Measurements from ENCODE around the gene EFCAB14. TPM values are rescaled to one million over a fixed set of nuclear protein-coding genes. Genes with fewer than 3 reads are reported as not detected.

The EFCAB14 gene
- total and polyA plus RNA-seq, 2 experiments from 2014 or later: 23.3 to 49.0 TPM

- TF ChIP-seq, protein P1, sequence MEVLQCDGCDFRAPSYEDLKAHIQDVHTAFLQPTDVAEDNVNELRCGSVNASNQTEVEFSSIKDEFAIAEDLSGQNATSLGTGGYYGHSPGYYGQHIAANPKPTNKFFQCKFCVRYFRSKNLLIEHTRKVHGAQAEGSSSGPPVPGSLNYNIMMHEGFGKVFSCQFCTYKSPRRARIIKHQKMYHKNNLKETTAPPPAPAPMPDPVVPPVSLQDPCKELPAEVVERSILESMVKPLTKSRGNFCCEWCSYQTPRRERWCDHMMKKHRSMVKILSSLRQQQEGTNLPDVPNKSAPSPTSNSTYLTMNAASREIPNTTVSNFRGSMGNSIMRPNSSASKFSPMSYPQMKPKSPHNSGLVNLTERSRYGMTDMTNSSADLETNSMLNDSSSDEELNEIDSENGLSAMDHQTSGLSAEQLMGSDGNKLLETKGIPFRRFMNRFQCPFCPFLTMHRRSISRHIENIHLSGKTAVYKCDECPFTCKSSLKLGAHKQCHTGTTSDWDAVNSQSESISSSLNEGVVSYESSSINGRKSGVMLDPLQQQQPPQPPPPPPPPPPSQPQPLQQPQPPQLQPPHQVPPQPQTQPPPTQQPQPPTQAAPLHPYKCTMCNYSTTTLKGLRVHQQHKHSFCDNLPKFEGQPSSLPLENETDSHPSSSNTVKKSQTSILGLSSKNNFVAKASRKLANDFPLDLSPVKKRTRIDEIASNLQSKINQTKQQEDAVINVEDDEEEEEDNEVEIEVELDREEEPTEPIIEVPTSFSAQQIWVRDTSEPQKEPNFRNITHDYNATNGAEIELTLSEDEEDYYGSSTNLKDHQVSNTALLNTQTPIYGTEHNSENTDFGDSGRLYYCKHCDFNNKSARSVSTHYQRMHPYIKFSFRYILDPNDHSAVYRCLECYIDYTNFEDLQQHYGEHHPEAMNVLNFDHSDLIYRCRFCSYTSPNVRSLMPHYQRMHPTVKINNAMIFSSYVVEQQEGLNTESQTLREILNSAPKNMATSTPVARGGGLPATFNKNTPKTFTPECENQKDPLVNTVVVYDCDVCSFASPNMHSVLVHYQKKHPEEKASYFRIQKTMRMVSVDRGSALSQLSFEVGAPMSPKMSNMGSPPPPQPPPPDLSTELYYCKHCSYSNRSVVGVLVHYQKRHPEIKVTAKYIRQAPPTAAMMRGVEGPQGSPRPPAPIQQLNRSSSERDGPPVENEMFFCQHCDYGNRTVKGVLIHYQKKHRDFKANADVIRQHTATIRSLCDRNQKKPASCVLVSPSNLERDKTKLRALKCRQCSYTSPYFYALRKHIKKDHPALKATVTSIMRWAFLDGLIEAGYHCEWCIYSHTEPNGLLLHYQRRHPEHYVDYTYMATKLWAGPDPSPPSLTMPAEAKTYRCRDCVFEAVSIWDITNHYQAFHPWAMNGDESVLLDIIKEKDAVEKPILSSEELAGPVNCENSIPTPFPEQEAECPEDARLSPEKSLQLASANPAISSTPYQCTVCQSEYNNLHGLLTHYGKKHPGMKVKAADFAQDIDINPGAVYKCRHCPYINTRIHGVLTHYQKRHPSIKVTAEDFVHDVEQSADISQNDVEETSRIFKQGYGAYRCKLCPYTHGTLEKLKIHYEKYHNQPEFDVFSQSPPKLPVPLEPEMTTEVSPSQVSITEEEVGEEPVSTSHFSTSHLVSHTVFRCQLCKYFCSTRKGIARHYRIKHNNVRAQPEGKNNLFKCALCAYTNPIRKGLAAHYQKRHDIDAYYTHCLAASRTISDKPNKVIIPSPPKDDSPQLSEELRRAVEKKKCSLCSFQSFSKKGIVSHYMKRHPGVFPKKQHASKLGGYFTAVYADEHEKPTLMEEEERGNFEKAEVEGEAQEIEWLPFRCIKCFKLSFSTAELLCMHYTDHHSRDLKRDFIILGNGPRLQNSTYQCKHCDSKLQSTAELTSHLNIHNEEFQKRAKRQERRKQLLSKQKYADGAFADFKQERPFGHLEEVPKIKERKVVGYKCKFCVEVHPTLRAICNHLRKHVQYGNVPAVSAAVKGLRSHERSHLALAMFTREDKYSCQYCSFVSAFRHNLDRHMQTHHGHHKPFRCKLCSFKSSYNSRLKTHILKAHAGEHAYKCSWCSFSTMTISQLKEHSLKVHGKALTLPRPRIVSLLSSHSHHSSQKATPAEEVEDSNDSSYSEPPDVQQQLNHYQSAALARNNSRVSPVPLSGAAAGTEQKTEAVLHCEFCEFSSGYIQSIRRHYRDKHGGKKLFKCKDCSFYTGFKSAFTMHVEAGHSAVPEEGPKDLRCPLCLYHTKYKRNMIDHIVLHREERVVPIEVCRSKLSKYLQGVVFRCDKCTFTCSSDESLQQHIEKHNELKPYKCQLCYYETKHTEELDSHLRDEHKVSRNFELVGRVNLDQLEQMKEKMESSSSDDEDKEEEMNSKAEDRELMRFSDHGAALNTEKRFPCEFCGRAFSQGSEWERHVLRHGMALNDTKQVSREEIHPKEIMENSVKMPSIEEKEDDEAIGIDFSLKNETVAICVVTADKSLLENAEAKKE (CRISPR knock-in tag; IDR thresholded peaks at IDR 0.05): no peak
- TF ChIP-seq ZNF114 (CRISPR knock-in tag; IDR thresholded peaks at IDR 0.05) (no peak), ETS1 (IDR thresholded peaks at IDR 0.05) (no peak), EZH2 (IDR thresholded peaks at IDR 0.05; ENCODE audit: low read depth, unreplicated experiment) (no peak), CREB1 (CRISPR knock-in tag; IDR thresholded peaks at IDR 0.05; ENCODE audit: low read depth) (no peak), POLR2AphosphoS5 (IDR thresholded peaks at IDR 0.05; ENCODE audit: low read depth) (no peak), JUNB (IDR thresholded peaks at IDR 0.05; ENCODE audit: unreplicated experiment) (no peak), EZH2phosphoT487 (IDR thresholded peaks at IDR 0.05; ENCODE audit: unreplicated experiment) (no peak), STAT1 (IDR thresholded peaks at IDR 0.05; ENCODE audit: unreplicated experiment) (no peak)
Measured at GRCh38 chr1:46673749-46674182, 45.1 kb downstream of the EFCAB14 start (continued).

DNA sequence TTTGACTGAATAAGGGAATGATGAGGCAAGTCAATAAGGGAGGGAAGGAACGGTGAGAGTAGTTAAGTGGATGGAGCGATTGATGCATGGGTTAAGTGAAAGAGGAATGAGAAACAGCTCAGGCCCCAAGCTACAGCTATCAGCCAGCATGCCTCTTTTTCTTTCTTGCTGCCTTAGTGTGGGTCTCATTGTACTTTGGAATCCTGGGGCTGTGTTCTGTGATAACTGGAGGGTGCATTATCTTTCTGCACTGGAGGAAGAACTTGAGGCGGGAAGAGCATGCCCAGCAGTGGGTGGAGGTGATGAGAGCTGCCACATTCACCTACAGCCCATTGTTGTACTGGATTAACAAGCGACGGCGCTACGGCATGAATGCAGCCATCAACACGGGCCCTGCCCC lies 46.2 kb downstream of the EFCAB14 start:
- Histone ChIP-seq H3K4me3 (no peak overlapping the region), H2AFZ (no peak overlapping the region), H3F3A (replicated peaks; ENCODE audit: low read depth) (no peaks in the 10 kb centered on the region), H3K27ac (ENCODE audit: low read depth) (no peak overlapping the region), H3K36me3 (ENCODE audit: insufficient read depth) (no peaks in the 10 kb centered on the region), H3K27me3 (ENCODE audit: insufficient read depth) (no peaks in the 10 kb centered on the region), H3K4me2 (no peak overlapping the region), H3K9me2 (ENCODE audit: insufficient read depth) (no peaks in the 10 kb centered on the region), H4K20me1 (replicated peaks; ENCODE audit: insufficient read depth) (no peaks in the 10 kb centered on the region), H3K79me2 (replicated peaks; ENCODE audit: insufficient read depth) (peaks cover under 1% of the 10 kb centered on the region; the same call in 1 of the 2 replicates), H3K4me1 (ENCODE audit: insufficient read depth) (peaks cover 20% of the 10 kb centered on the region)
- no peak overlapping the region for H3K4me3 Mint-ChIP-seq
- ATAC-seq (no peak), DNase-seq (ENCODE audit: low spot score) (no peak)
- no peaks in the 10 kb centered on the region for H3K9me3 Mint-ChIP-seq
- H3K27ac Mint-ChIP-seq: no peak overlapping the region
- peaks cover 6% of the 10 kb centered on the region; the same call in 1 of the 3 replicates for H3K36me3 Mint-ChIP-seq (ENCODE audit: low read depth)
- peaks cover 29% of the 10 kb centered on the region for H3K4me1 Mint-ChIP-seq
- H3K27me3 Mint-ChIP-seq (ENCODE audit: insufficient read depth, low read depth, poor library complexity): peaks cover 3% of the 10 kb centered on the region
- TF ChIP-seq ETS1 (IDR thresholded peaks at IDR 0.05): no peak
- TF ChIP-seq, protein P2, sequence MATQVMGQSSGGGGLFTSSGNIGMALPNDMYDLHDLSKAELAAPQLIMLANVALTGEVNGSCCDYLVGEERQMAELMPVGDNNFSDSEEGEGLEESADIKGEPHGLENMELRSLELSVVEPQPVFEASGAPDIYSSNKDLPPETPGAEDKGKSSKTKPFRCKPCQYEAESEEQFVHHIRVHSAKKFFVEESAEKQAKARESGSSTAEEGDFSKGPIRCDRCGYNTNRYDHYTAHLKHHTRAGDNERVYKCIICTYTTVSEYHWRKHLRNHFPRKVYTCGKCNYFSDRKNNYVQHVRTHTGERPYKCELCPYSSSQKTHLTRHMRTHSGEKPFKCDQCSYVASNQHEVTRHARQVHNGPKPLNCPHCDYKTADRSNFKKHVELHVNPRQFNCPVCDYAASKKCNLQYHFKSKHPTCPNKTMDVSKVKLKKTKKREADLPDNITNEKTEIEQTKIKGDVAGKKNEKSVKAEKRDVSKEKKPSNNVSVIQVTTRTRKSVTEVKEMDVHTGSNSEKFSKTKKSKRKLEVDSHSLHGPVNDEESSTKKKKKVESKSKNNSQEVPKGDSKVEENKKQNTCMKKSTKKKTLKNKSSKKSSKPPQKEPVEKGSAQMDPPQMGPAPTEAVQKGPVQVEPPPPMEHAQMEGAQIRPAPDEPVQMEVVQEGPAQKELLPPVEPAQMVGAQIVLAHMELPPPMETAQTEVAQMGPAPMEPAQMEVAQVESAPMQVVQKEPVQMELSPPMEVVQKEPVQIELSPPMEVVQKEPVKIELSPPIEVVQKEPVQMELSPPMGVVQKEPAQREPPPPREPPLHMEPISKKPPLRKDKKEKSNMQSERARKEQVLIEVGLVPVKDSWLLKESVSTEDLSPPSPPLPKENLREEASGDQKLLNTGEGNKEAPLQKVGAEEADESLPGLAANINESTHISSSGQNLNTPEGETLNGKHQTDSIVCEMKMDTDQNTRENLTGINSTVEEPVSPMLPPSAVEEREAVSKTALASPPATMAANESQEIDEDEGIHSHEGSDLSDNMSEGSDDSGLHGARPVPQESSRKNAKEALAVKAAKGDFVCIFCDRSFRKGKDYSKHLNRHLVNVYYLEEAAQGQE (IDR thresholded peaks at IDR 0.05; ENCODE audit: unreplicated experiment): no peak
- TF ChIP-seq JUNB (IDR thresholded peaks at IDR 0.05; ENCODE audit: unreplicated experiment): no peak
- TF ChIP-seq CTCF (conservative IDR thresholded peaks at IDR 0.05; ENCODE audit: low read depth in 2 of 2): no peak
- no peak for TF ChIP-seq ZNF114 (CRISPR knock-in tag; IDR thresholded peaks at IDR 0.05)
